ENCODE measurements around the gene STK11IP. TPM values are rescaled to one million over a fixed set of nuclear protein-coding genes. Genes with fewer than 3 reads are reported as not detected.

Gene STK11IP
- total and polyA plus RNA-seq, 7 experiments from 2014 or later: 6.8 to 46.4 (median 42.1) TPM

DNA sequence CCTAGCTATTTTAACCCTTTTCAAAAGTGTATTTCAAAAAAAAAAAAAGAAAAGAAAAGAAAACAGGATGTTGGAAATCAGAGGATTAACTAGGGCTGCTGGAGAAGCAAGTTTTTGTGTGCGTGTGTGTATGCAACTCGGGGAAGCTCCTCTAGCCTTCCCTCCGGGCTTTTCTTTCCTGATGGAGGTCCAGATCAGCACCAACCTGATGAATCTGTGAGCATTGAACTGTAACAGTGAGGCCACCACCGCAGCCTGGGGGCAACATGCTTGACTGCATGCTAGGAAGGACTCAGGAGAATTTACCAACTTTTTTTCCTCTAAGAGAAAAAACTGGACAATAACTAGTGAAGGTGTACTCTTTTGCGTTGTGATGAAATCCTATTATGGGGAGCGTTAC lies 28.6 kb upstream of the STK11IP start:
- H3K4me1 Mint-ChIP-seq: peaks cover 0 to 5% (median 0%) of the 10 kb centered on the region in 7 donors
- no peaks in the 10 kb centered on the region for H3K36me3 ChIP-seq (ENCODE audit: control insufficient read depth in 2 of 3, insufficient read depth in 3 of 3, low read length in 3 of 3)
- H3K4me1 ChIP-seq (ENCODE audit: control insufficient read depth in 2 of 2, insufficient read depth in 2 of 2, low read length in 2 of 2): no peaks in the 10 kb centered on the region
- no peaks in the 10 kb centered on the region for H3K9me3 ChIP-seq (ENCODE audit: control insufficient read depth in 2 of 3, low read length in 3 of 3)
- H3K4me3 Mint-ChIP-seq: peak overlapping the region in 3 of 10 donors; percentile 21 to 78 (median 22)
- CTCF ChIA-PET: no interaction called here
- no peaks in the 10 kb centered on the region for H3K9me3 Mint-ChIP-seq
- DNase-seq: no peak
- peaks cover 0 to 10% of the 10 kb centered on the region in 2 donors for H3K27me3 ChIP-seq (ENCODE audit: control insufficient read depth in 2 of 2, insufficient read depth in 2 of 2, low read length in 2 of 2)
- POLR2A ChIA-PET: no interaction called here
- no peak overlapping the region for H3K27ac Mint-ChIP-seq
- H3K27ac ChIP-seq (ENCODE audit: low read depth, low read length): no peak overlapping the region
- intact Hi-C loops (cut with micrococcal nuclease): no loop called here
- peaks cover 13 to 51% (median 35%) of the 10 kb centered on the region in 5 donors for H3K27me3 Mint-ChIP-seq
- ATAC-seq: no peak
- H3K36me3 Mint-ChIP-seq: no peaks in the 10 kb centered on the region
- no peak overlapping the region for H3K4me3 ChIP-seq (ENCODE audit: low read length)

DNA sequence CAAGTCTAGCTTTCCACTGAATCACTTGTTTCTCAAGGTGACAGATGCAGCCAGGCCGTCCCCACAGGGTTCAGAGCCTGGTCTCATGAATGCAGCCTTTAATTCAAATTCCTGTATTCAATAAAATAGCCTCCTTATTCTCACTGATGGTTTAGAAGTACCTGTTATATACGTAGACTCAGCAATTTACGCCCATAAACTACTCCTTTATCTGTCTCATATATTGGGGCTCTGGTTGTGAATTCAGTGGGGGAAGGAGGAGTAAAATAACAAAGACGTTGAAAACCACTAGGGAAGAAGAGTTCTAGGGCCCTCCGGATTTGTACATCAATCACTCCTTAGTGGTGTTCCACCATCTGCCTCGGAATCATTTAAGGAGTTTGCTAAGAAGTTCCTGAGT lies 28.0 kb upstream of the STK11IP start:
- no peak for ATAC-seq
- peaks cover 13 to 50% (median 29%) of the 10 kb centered on the region in 5 donors for H3K27me3 Mint-ChIP-seq
- H3K4me3 Mint-ChIP-seq: peak overlapping the region in 8 of 10 donors; percentile 8 to 78 (median 38)

DNA sequence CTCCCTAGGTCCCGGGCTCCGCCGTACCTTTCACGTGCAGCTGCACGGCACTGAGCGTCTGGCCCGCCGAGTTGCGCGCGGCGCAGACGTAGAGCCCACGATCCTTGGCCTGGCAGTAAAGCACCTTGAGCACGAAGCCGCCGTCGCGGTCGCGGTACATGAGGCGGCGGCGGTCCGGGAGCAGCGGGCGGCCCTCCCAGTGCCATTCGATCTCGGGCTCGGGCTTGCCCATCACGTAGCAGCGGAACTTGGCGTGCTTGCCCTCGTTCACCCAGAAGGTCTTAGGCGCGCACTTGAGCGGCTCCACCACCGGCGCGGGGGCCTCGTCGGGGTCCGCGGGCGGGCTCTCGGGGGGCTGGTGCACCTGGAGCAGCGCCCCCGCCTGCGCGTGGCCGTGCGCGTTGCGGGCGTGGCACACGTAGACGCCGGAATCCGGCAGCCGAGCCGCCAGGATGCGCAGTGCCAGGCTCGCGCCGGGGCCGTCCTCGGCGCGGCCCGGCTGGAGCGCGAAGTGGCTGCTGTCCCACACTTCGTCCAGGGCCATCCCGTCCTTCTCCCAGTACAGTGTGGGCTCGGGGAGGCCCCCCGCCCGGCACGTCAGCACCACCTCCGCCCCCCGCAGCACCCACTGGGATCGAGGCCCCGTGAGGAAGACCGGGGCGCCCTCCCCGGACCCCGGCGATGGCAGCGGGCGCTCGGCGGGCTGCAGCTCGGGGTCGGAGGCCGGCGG lies 27.3 kb upstream of the STK11IP start:
- POLR2A ChIA-PET: interaction anchor here (0.7 kb wide), 1 partner anchor 27 kb away, joined by 3 read pairs; the partner anchor contains the start of genes CHPF and TMEM198
- ATAC-seq (peak; percentile 17), DNase-seq (no peak)
- H3K4me3 ChIP-seq (ENCODE audit: low read length): no peak overlapping the region
- no peaks in the 10 kb centered on the region for H3K9me3 ChIP-seq (ENCODE audit: control insufficient read depth in 2 of 3, low read length in 3 of 3)
- H3K9me3 Mint-ChIP-seq: no peaks in the 10 kb centered on the region
- intact Hi-C loops (cut with micrococcal nuclease): no loop called here
- H3K4me3 Mint-ChIP-seq: peak overlapping the region in 7 of 10 donors; percentile 17 to 78 (median 38)
- CTCF ChIA-PET: interaction anchor here (1.3 kb wide), 1 partner anchor 10 kb away, joined by 4 read pairs; no protein-coding TSS in a partner anchor
- no peak overlapping the region for H3K27ac Mint-ChIP-seq
- H3K4me1 ChIP-seq (ENCODE audit: control insufficient read depth in 2 of 2, insufficient read depth in 2 of 2, low read length in 2 of 2): no peaks in the 10 kb centered on the region
- H3K27ac ChIP-seq (ENCODE audit: low read depth, low read length): no peak overlapping the region
- H3K36me3 Mint-ChIP-seq: no peaks in the 10 kb centered on the region
- peaks cover 0 to 10% of the 10 kb centered on the region in 2 donors for H3K27me3 ChIP-seq (ENCODE audit: control insufficient read depth in 2 of 2, insufficient read depth in 2 of 2, low read length in 2 of 2)
- peaks cover 0 to 5% (median 0%) of the 10 kb centered on the region in 7 donors for H3K4me1 Mint-ChIP-seq
- H3K27me3 Mint-ChIP-seq: peaks cover 17 to 57% (median 33%) of the 10 kb centered on the region in 5 donors
- H3K36me3 ChIP-seq (ENCODE audit: control insufficient read depth in 2 of 3, insufficient read depth in 3 of 3, low read length in 3 of 3): no peaks in the 10 kb centered on the region

More for the DNA sequence above, 28.0 kb upstream of the STK11IP start:
- no peak overlapping the region for H3K4me3 ChIP-seq (ENCODE audit: low read length)
- no peak overlapping the region for H3K27ac Mint-ChIP-seq
- ChIA-PET POLR2A (no interaction called here), CTCF (no interaction called here)
- intact Hi-C loops (cut with micrococcal nuclease): no loop called here
- no peak for DNase-seq
- H3K27me3 ChIP-seq (ENCODE audit: control insufficient read depth in 2 of 2, insufficient read depth in 2 of 2, low read length in 2 of 2): peaks cover 0 to 10% of the 10 kb centered on the region in 2 donors
- H3K27ac ChIP-seq (ENCODE audit: low read depth, low read length): no peak overlapping the region
- H3K9me3 ChIP-seq (ENCODE audit: control insufficient read depth in 2 of 3, low read length in 3 of 3): no peaks in the 10 kb centered on the region
- H3K36me3 ChIP-seq (ENCODE audit: control insufficient read depth in 2 of 3, insufficient read depth in 3 of 3, low read length in 3 of 3): no peaks in the 10 kb centered on the region
- no peaks in the 10 kb centered on the region for H3K36me3 Mint-ChIP-seq
- no peaks in the 10 kb centered on the region for H3K9me3 Mint-ChIP-seq
- H3K4me1 Mint-ChIP-seq: peaks cover 0 to 5% (median 0%) of the 10 kb centered on the region in 7 donors
- no peaks in the 10 kb centered on the region for H3K4me1 ChIP-seq (ENCODE audit: control insufficient read depth in 2 of 2, insufficient read depth in 2 of 2, low read length in 2 of 2)

DNA sequence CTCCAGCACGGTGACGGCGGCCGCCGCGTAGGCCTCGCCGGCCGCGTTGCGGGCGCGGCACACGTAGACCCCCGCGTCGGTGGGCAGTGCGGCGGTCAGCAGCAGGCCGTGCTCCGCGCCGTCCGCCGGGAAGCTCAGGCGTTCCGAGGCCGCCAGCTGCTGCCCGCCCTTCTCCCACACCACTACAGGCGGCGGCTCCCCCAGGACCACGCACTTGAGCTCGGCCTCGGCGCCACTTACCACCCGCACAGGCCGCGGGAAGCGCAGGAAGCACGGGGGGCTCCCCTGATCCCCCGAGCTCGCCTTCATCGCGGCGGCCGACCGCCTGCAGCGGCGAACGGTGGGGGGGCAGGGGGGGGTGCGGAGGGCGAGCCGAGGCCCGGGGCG lies 26.7 kb upstream of the STK11IP start:
- Mint-ChIP-seq H3K9me3 (no peaks in the 10 kb centered on the region), H3K4me1 (peaks cover 0 to 5% (median 0%) of the 10 kb centered on the region in 7 donors), H3K36me3 (no peaks in the 10 kb centered on the region), H3K4me3 (peak overlapping the region in 2 of 10 donors; percentile 35 to 78), H3K27me3 (peaks cover 21 to 58% (median 39%) of the 10 kb centered on the region in 5 donors), H3K27ac (no peak overlapping the region)
- ChIA-PET POLR2A (interaction anchor here (0.6 to 0.7 kb wide), 2 partner anchors 27 kb away, joined by 3 to 5 read pairs; partner anchors contain the start of genes CHPF, STK11IP and TMEM198), CTCF (interaction anchor here (1.3 kb wide), 1 partner anchor 10 kb away, joined by 4 read pairs; no protein-coding TSS in a partner anchor)
- ATAC-seq: peak; percentile 18
- no peaks in the 10 kb centered on the region for H3K36me3 ChIP-seq (ENCODE audit: control insufficient read depth in 2 of 3, insufficient read depth in 3 of 3, low read length in 3 of 3)
- intact Hi-C loops (cut with micrococcal nuclease): no loop called here
- H3K9me3 ChIP-seq (ENCODE audit: control insufficient read depth in 2 of 3, low read length in 3 of 3): no peaks in the 10 kb centered on the region
- H3K27ac ChIP-seq (ENCODE audit: low read depth, low read length): no peak overlapping the region
- H3K27me3 ChIP-seq (ENCODE audit: control insufficient read depth in 2 of 2, insufficient read depth in 2 of 2, low read length in 2 of 2): peaks cover 0 to 10% of the 10 kb centered on the region in 2 donors
- DNase-seq: no peak
- no peak overlapping the region for H3K4me3 ChIP-seq (ENCODE audit: low read length)
- H3K4me1 ChIP-seq (ENCODE audit: control insufficient read depth in 2 of 2, insufficient read depth in 2 of 2, low read length in 2 of 2): no peaks in the 10 kb centered on the region

DNA sequence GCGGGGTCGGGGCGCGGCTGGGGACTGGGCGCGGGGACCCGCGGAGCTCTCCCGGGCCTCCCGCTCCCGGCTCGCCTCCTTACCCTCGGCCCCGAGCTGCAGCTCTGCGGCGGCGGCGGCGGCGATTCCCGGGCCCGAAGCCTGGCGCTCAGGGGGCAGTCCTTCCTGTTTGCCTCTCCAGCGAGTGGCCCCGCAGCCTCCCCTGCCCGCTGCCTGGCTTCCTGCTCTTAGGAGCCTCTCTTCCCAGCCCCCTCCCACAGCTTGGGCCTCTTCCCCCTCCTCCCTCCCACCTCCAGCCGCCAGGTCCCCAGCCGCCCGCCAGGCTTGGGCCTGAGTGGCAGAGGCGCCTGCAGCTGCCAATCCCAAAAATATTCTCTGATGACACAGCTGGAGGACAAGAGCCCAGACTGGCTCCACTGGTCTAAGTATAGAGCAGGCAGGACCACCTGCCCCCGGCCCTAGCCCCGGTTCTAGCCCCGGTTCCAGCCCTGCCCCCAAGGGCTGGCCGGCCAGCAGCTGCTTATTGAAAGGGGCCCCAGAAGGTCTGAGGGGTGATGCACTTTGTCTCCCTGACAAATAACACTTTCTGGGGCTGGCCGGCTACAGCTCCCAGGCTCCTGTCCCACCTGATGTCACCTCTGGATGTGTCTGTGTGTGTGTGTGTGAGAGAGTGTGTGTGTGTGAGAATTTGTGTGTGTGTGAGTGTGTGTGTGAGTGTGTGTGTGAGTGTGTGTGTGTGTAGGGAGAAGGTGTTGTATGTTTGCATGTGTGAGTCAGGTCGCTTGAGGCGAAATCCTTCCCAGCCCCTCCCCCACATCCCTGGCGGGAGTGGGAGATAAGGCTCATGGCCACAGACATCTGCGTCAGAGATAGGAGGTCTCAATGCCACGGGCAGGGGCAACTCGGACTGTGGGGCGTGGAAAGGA lies 26.1 kb upstream of the STK11IP start, which contains the start of gene OBSL1:
TSS of gene OBSL1 (minus strand) at position 229 of the 926 bp plus-strand sequence. CDS start 307 bp downstream, outside the sequence.
- ChIA-PET CTCF (interaction anchor here (1.3 kb wide), 1 partner anchor 11 kb away, joined by 4 read pairs; no protein-coding TSS in a partner anchor), POLR2A (interaction anchor here (0.6 to 0.7 kb wide), 2 partner anchors 26 to 28 kb away, joined by 3 to 5 read pairs; partner anchors contain the start of genes CHPF, STK11IP and TMEM198)
- Histone ChIP-seq H3K27me3 (ENCODE audit: control insufficient read depth in 2 of 2, insufficient read depth in 2 of 2, low read length in 2 of 2) (peaks cover 0 to 10% of the 10 kb centered on the region in 2 donors), H3K4me1 (ENCODE audit: control insufficient read depth in 2 of 2, insufficient read depth in 2 of 2, low read length in 2 of 2) (no peaks in the 10 kb centered on the region), H3K27ac (ENCODE audit: low read depth, low read length) (no peak within 1 kb of the TSS), H3K4me3 (ENCODE audit: low read length) (no peak within 1 kb of the TSS), H3K9me3 (ENCODE audit: control insufficient read depth in 2 of 3, low read length in 3 of 3) (no peaks in the 10 kb centered on the region), H3K36me3 (ENCODE audit: control insufficient read depth in 2 of 3, insufficient read depth in 3 of 3, low read length in 3 of 3) (no peaks in the 10 kb centered on the region)
- peak; percentile 23 for ATAC-seq
- intact Hi-C loops (cut with micrococcal nuclease): no loop called here
- Mint-ChIP-seq H3K4me3 (peak within 1 kb of the TSS in 7 of 10 donors; percentile 17 to 78 (median 41)), H3K27me3 (peaks cover 21 to 58% (median 39%) of the 10 kb centered on the region in 5 donors), H3K9me3 (no peaks in the 10 kb centered on the region), H3K36me3 (no peaks in the 10 kb centered on the region), H3K4me1 (peaks cover 0 to 5% (median 0%) of the 10 kb centered on the region in 7 donors), H3K27ac (no peak within 1 kb of the TSS)
- DNase-seq: no peak

DNA sequence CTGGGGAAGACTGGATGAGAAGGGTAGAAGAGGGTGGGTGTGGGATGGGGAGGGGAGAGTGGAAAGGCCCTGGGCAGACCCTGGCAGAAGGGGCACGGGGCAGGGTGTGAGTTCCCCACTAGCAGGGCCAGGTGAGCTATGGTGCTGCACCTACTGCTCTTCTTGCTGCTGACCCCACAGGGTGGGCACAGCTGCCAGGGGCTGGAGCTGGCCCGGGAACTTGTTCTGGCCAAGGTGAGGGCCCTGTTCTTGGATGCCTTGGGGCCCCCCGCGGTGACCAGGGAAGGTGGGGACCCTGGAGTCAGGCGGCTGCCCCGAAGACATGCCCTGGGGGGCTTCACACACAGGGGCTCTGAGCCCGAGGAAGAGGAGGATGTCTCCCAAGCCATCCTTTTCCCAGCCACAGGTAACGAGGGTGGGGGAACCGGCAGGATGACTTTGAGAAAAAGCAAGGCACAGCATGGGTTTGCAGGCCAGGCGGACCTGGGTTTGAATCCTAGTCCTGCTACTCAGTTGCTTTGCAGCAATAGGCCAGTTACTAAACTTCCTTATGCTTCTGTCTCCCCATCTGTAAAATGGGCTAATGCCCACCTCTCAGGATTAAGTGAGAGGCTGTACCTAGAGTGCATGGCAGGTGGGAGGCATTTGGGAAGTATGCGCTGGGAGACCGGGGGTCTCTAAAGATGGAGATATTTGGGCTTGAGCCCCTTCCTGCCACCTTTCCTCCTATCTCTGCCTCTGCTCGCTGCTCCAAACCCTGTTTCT lies 25.2 kb upstream of the STK11IP start, which contains the start of gene INHA:
TSS of gene INHA (plus strand) at position 74 of the 765 bp plus-strand sequence. CDS start at position 139, 65 bp downstream.
- Mint-ChIP-seq H3K9me3 (no peaks in the 10 kb centered on the region), H3K27ac (no peak within 1 kb of the TSS), H3K27me3 (peaks cover 25 to 62% (median 42%) of the 10 kb centered on the region in 5 donors), H3K4me1 (peaks cover 0 to 5% (median 0%) of the 10 kb centered on the region in 7 donors), H3K4me3 (peak within 1 kb of the TSS in 8 of 10 donors; percentile 6 to 78 (median 24)), H3K36me3 (no peaks in the 10 kb centered on the region)
- Histone ChIP-seq H3K27ac (ENCODE audit: low read depth, low read length) (no peak within 1 kb of the TSS), H3K9me3 (ENCODE audit: control insufficient read depth in 2 of 3, low read length in 3 of 3) (no peaks in the 10 kb centered on the region), H3K4me3 (ENCODE audit: low read length) (no peak within 1 kb of the TSS), H3K27me3 (ENCODE audit: control insufficient read depth in 2 of 2, insufficient read depth in 2 of 2, low read length in 2 of 2) (peaks cover 0 to 10% of the 10 kb centered on the region in 2 donors), H3K4me1 (ENCODE audit: control insufficient read depth in 2 of 2, insufficient read depth in 2 of 2, low read length in 2 of 2) (no peaks in the 10 kb centered on the region), H3K36me3 (ENCODE audit: control insufficient read depth in 2 of 3, insufficient read depth in 3 of 3, low read length in 3 of 3) (no peaks in the 10 kb centered on the region)
- ChIA-PET POLR2A (no interaction called here), CTCF (no interaction called here)
- ATAC-seq (peak; percentile 19), DNase-seq (no peak)
- intact Hi-C loops (cut with micrococcal nuclease): no loop called here
